H1 (cell line): Measurements from ENCODE around the gene BTN2A1. TPM values are rescaled to one million over a fixed set of nuclear protein-coding genes. Genes with fewer than 3 reads are reported as not detected.
"Not testable (repeated sequence)": the region's sequence is repeated elsewhere in the genome, so short reads cannot be mapped to it uniquely, and the experiment has no call there.

ENCODE experiments used
- CTCF ChIA-PET: fragments of 300-600 bp; sonication (Branson Sonifier 250); formaldehyde crosslinking; loops from one replicate; lab custom pipeline; 2021; ENCODE audit not compliant: partially characterized antibody; lab: Charles Lee
- POLR2A ChIA-PET: fragments of 300-600 bp; sonication (Branson Sonifier 250); formaldehyde crosslinking; loops from one replicate; lab custom pipeline; 2021; ENCODE audit warnings: inconsistent platforms; ENCODE audit not compliant: partially characterized antibody; lab: Charles Lee
- DNase-seq, 2 experiments: peaks; one replicate each; pipeline versions ENCODE4 v3.0.0 to v3.0.0-alpha.2; 2010 to 2022; ENCODE audit warnings: low spot score in 2 of 2, low read depth in 1 of 2, mixed read lengths in 1 of 2
- FAIRE-seq: peaks from 2 replicates; lab custom pipeline; 2011; peaks lifted over from hg19 to GRCh38; lab: Jason Lieb, UNC
- H2AFZ ChIP-seq: 2 replicates; pipeline ENCODE4 v1.8.1; 2012; ENCODE audit warnings: low read length, inconsistent platforms
- H2AK5ac ChIP-seq: 2 replicates; pipeline ENCODE4 v1.6.1; 2013; ENCODE audit warnings: low read depth, low read length
- H2BK120ac ChIP-seq: replicated peaks from 2 replicates; pipeline ENCODE3; 2013; ENCODE audit warnings: low read depth, low read length, inconsistent platforms
- H2BK12ac ChIP-seq: 2 replicates; pipeline ENCODE4 v1.6.1; 2013; ENCODE audit warnings: low read depth, low read length
- H2BK15ac ChIP-seq: 2 replicates; pipeline ENCODE4 v1.6.1; 2013; ENCODE audit warnings: low read length
- H2BK20ac ChIP-seq: 2 replicates; pipeline ENCODE4 v1.6.1; 2013; ENCODE audit warnings: low read length
- H2BK5ac ChIP-seq: 2 replicates; pipeline ENCODE4 v1.6.1; 2013; ENCODE audit warnings: low read depth, low read length
- H3K14ac ChIP-seq: 2 replicates; pipeline ENCODE4 v1.6.1; 2013; ENCODE audit warnings: inconsistent platforms; ENCODE audit not compliant: insufficient read length
- H3K18ac ChIP-seq: 2 replicates; pipeline ENCODE4 v1.6.1; 2013; ENCODE audit warnings: low read length; ENCODE audit errors: extremely low read depth
- H3K23ac ChIP-seq: 2 replicates; pipeline ENCODE4 v1.6.1; 2013; ENCODE audit warnings: inconsistent platforms; ENCODE audit not compliant: insufficient read length
- H3K23me2 ChIP-seq: 2 replicates; pipeline ENCODE4 v1.6.1; 2013; ENCODE audit warnings: low read depth, low read length
- H3K27ac ChIP-seq: 2 replicates; pipeline ENCODE4 v1.6.1; 2011; ENCODE audit warnings: low read depth, low read length, inconsistent platforms
- H3K27me3 ChIP-seq, 4 experiments: replicated peaks in 1 of 4; 1 replicate in 1 of 4; 2 replicates in 3 of 4; pipeline versions ENCODE4 v1.6.1 to v1.8.1; 2011 to 2013; ENCODE audit warnings: low read length in 3 of 4, mild to moderate bottlenecking in 3 of 4, inconsistent platforms in 2 of 4, mixed read lengths in 2 of 4, moderate library complexity in 1 of 4; ENCODE audit not compliant: control insufficient read depth in 3 of 4, insufficient read depth in 3 of 4; ENCODE audit errors: extremely low read depth in 1 of 4
- H3K36me3 ChIP-seq, 4 experiments: 2 replicates each; pipeline versions ENCODE4 v1.6.1 to v1.8.1; 2011 to 2013; ENCODE audit warnings: mild to moderate bottlenecking in 4 of 4, low read length in 3 of 4, moderate library complexity in 2 of 4, control low read depth in 1 of 4, inconsistent platforms in 1 of 4; ENCODE audit not compliant: insufficient read depth in 4 of 4, control insufficient read depth in 2 of 4
- H3K4ac ChIP-seq: replicated peaks from 2 replicates; pipeline ENCODE3; 2013; ENCODE audit warnings: low read length, low read depth, mixed read lengths, inconsistent platforms; ENCODE audit not compliant: insufficient read length
- H3K4me1 ChIP-seq, 4 experiments: replicated peaks in 1 of 4; 1 replicate in 1 of 4; 2 replicates in 3 of 4; pipeline versions ENCODE4 v1.6.1 to v1.8.1; 2011 to 2013; ENCODE audit warnings: low read length in 3 of 4, inconsistent platforms in 2 of 4, mixed read lengths in 1 of 4; ENCODE audit not compliant: insufficient read depth in 4 of 4, control insufficient read depth in 3 of 4
- H3K4me2 ChIP-seq, 2 experiments: 2 replicates each; pipeline versions ENCODE4 v1.6.1 to v1.8.1; 2011 to 2013; ENCODE audit warnings: low read depth in 2 of 2, low read length in 2 of 2, control low read depth in 1 of 2, inconsistent platforms in 1 of 2, mild to moderate bottlenecking in 1 of 2; ENCODE audit not compliant: insufficient read depth in 1 of 2
- H3K4me3 ChIP-seq, 4 experiments: fragments of 200-600, 300-600 bp in 1 of 4; sonication (generic), shearing (Covaris generic), sonication (Bioruptor Twin) in 1 of 4; 2 replicates each; pipeline versions ENCODE4 v1.5.1 to v1.8.1; 2011 to 2016; ENCODE audit warnings: low read length in 4 of 4, low read depth in 3 of 4, control low read depth in 2 of 4, inconsistent platforms in 2 of 4, mild to moderate bottlenecking in 2 of 4, mixed read lengths in 1 of 4, moderate library complexity in 1 of 4; ENCODE audit not compliant: insufficient read depth in 2 of 4; ENCODE audit errors: extremely low read depth in 1 of 4
- H3K56ac ChIP-seq: replicated peaks from 2 replicates; pipeline ENCODE3; 2013; ENCODE audit warnings: low read depth, mild to moderate bottlenecking, mixed read lengths, low read length, inconsistent platforms; ENCODE audit not compliant: insufficient read length
- H3K79me1 ChIP-seq: 2 replicates; pipeline ENCODE4 v1.6.1; 2013; ENCODE audit warnings: low read depth, low read length, control low read depth
- H3K79me2 ChIP-seq, 2 experiments: 2 replicates each; pipeline versions ENCODE4 v1.6.1 to v1.8.1; 2012 to 2013; ENCODE audit warnings: low read length in 2 of 2, mild to moderate bottlenecking in 2 of 2, inconsistent platforms in 1 of 2; ENCODE audit not compliant: insufficient read depth in 2 of 2, control insufficient read depth in 1 of 2
- H3K9ac ChIP-seq, 4 experiments: replicated peaks in 1 of 4; 1 replicate in 1 of 4; 2 replicates in 3 of 4; pipeline versions ENCODE4 v1.6.1 to v1.8.1; 2011 to 2013; ENCODE audit warnings: low read depth in 3 of 4, low read length in 3 of 4, control low read depth in 2 of 4, mild to moderate bottlenecking in 2 of 4, moderate library complexity in 2 of 4, inconsistent platforms in 1 of 4; ENCODE audit errors: extremely low read depth in 1 of 4
- H3K9me3 ChIP-seq, 2 experiments: 2 replicates each; pipeline versions ENCODE4 v1.6.1 to v1.8.1; 2012 to 2013; ENCODE audit warnings: mild to moderate bottlenecking in 2 of 2, moderate library complexity in 2 of 2, control low read depth in 1 of 2, inconsistent platforms in 1 of 2, low read depth in 1 of 2, low read length in 1 of 2, mixed read lengths in 1 of 2; ENCODE audit not compliant: insufficient read depth in 2 of 2
- H4K20me1 ChIP-seq, 2 experiments: replicated peaks in 1 of 2; 2 replicates each; pipeline versions ENCODE3 to v1.8.1; 2011 to 2013; ENCODE audit warnings: inconsistent platforms in 2 of 2, low read length in 2 of 2, mild to moderate bottlenecking in 1 of 2; ENCODE audit not compliant: insufficient read depth in 2 of 2, control insufficient read depth in 1 of 2
- H4K5ac ChIP-seq: 2 replicates; pipeline ENCODE4 v1.6.1; 2013; ENCODE audit warnings: low read length, low read depth, mixed read lengths, inconsistent platforms; ENCODE audit not compliant: insufficient read length
- H4K8ac ChIP-seq: 2 replicates; pipeline ENCODE4 v1.8.0; 2013; ENCODE audit warnings: mild to moderate bottlenecking, moderate library complexity, low read length, inconsistent platforms; ENCODE audit not compliant: insufficient read depth; ENCODE audit errors: extremely low read depth
- H4K91ac ChIP-seq: replicated peaks from 2 replicates; pipeline ENCODE3; 2013; ENCODE audit warnings: low read length, mixed read lengths, inconsistent platforms; ENCODE audit not compliant: insufficient read length
- WGBS, 2 experiments: shearing (Covaris generic) in 1 of 2; methylation state at CpG; one replicate each; pipeline versions ENCODE4 v1.1.6 to v1.1.7; 2013 to 2015; ENCODE audit warnings: low lambda C conversion rate in 2 of 2, mixed read lengths in 2 of 2, inconsistent platforms in 1 of 2, low coverage in 1 of 2, missing lambda C conversion rate in 1 of 2; ENCODE audit not compliant: insufficient replicate concordance in 2 of 2, insufficient coverage in 1 of 2, insufficient read length in 1 of 2; ENCODE audit errors: extremely low coverage in 1 of 2, missing lambda C conversion rate in 1 of 2; 5-methylcytosine and 5-hydroxymethylcytosine counted together
- polyA plus RNA-seq, 7 experiments: library from polyadenylated mRNA; depleted of rRNA in 3 of 7; stranded (reverse) in 5 of 7; unstranded in 2 of 7; fragments of >200 nt in 5 of 7; fragments of 200-250 nt in 2 of 7; gene quantifications; 1 replicate in 5 of 7; 2 replicates in 1 of 7; 4 replicates in 1 of 7; pipeline versions ENCODE4 v1.2.1 to v1.2.3, GENCODE V29; 2011 to 2013; ENCODE audit warnings: missing spikeins in 2 of 7, mixed read lengths in 2 of 7
- total RNA-seq: library from RNA; stranded (reverse); fragmentation: NEBNext Ultra II Directional; extraction: Animal tissue kit (Norgen Biotek cat#: 25700); gene quantifications from 2 replicates; pipeline ENCODE4 v1.2.1, GENCODE V29; 2021

The BTN2A1 gene
- total and polyA plus RNA-seq, 2 of the 8 experiments (the other 6 are each of a cell fraction or from before 2014, with no cell fraction given), result 8.7 to 11.0 TPM

GRCh38 chr6:26511033-26511432, 53.3 kb downstream of the BTN2A1 start:
- H3K18ac ChIP-seq, H3K79me1 ChIP-seq, H2AFZ ChIP-seq, H2BK5ac ChIP-seq, H2AK5ac ChIP-seq, H3K4me1 ChIP-seq, H2BK20ac ChIP-seq, H4K20me1 ChIP-seq, H3K36me3 ChIP-seq, H3K27me3 ChIP-seq, H2BK15ac ChIP-seq, H3K23ac ChIP-seq, H3K4me3 ChIP-seq, H3K79me2 ChIP-seq, H3K56ac ChIP-seq, POLR2A ChIA-PET, H2BK12ac ChIP-seq, DNase-seq, H3K9ac ChIP-seq, H4K5ac ChIP-seq, H2BK120ac ChIP-seq, H3K4me2 ChIP-seq, H3K4ac ChIP-seq, H3K27ac ChIP-seq, H3K9me3 ChIP-seq, H4K91ac ChIP-seq, H3K23me2 ChIP-seq, FAIRE-seq, H3K14ac ChIP-seq, H4K8ac ChIP-seq: not testable (repeated sequence)
- 89% methylated on average over 7 of the region's 8 CpGs; no CpG with 5 or more reads in 1 of the 2 experiments for WGBS, 2 experiments
- CTCF ChIA-PET, result interaction anchor here (0.6 kb wide), 1 partner anchor 8 kb away, joined by 3 read pairs; no protein-coding TSS in a partner anchor
